HEK293 (cell line): ENCODE measurements around the gene ZNF493.

Experiments used
- CTCF ChIA-PET: fragments of 350-600 bp; formaldehyde crosslinking; extraction: SDS; loops from one replicate; lab custom pipeline; 2021; ENCODE audit warnings: antibody characterized with exemption; lab: Yijun Ruan, JAX
- POLR2A ChIA-PET: fragments of 300-600 bp; formaldehyde crosslinking; extraction: SDS; loops from one replicate; lab custom pipeline; 2020; ENCODE audit warnings: antibody characterized with exemption, inconsistent platforms; lab: Yijun Ruan, JAX
- H3K27ac ChIP-seq: fragments of 200-500 bp; sonication (Bioruptor generic); 2 replicates; pipeline ENCODE4 v1.5.1; 2014; ENCODE audit warnings: low read depth, low read length, control low read depth, inconsistent platforms; ENCODE audit errors: extremely low read depth
- H3K36me3 ChIP-seq, 2 experiments: fragments of 200-500 bp in 1 of 2; sonication (Bioruptor generic) in 1 of 2; 1 replicate in 1 of 2; 2 replicates in 1 of 2; pipeline ENCODE4 v1.5.1; 2014 to 2017; ENCODE audit warnings: inconsistent platforms in 2 of 2, low read length in 2 of 2; ENCODE audit not compliant: control insufficient read depth in 2 of 2, insufficient read depth in 1 of 2
- H3K4me1 ChIP-seq: fragments of 200-500 bp; sonication (Bioruptor generic); 2 replicates; pipeline ENCODE4 v1.5.1; 2014; ENCODE audit warnings: mild to moderate bottlenecking, low read length, inconsistent platforms; ENCODE audit not compliant: control insufficient read depth, insufficient read depth
- H3K4me3 ChIP-seq: 2 replicates; pipeline ENCODE4 v1.5.1; 2011; ENCODE audit warnings: low read depth, mild to moderate bottlenecking, control low read depth, low read length, moderate library complexity
- H3K9me3 ChIP-seq: fragments of 200-500 bp; sonication (Bioruptor generic); 2 replicates; pipeline ENCODE4 v1.5.1; 2014; ENCODE audit warnings: low read depth, low read length, inconsistent platforms; ENCODE audit not compliant: control insufficient read depth, insufficient read depth
- FEZF1 ChIP-seq: fragments of 450-650 bp; formaldehyde crosslinking; IDR thresholded peaks from 2 replicates; pipeline ENCODE4 v1.5.1; 2016; ENCODE audit warnings: missing biosample characterization, missing genetic modification characterization
- GLIS1 ChIP-seq: fragments of 450-650 bp; formaldehyde crosslinking; IDR thresholded peaks from 2 replicates; pipeline ENCODE4 v1.5.1; 2016; ENCODE audit warnings: missing biosample characterization, missing genetic modification characterization
- KLF1 ChIP-seq: fragments of 450-650 bp; formaldehyde crosslinking; IDR thresholded peaks from 2 replicates; pipeline ENCODE4 v1.5.1; 2016; ENCODE audit warnings: missing biosample characterization, missing genetic modification characterization
- PRDM4 ChIP-seq: fragments of 450-650 bp; formaldehyde crosslinking; IDR thresholded peaks from 2 replicates; pipeline ENCODE4 v1.5.1; 2017; ENCODE audit warnings: missing biosample characterization, missing genetic modification characterization
- REST ChIP-seq: fragments of 450-650 bp; formaldehyde crosslinking; IDR thresholded peaks from 2 replicates; pipeline ENCODE4 v1.5.1; 2016; ENCODE audit warnings: missing biosample characterization, missing genetic modification characterization
- ZBTB1 ChIP-seq: fragments of 450-650 bp; formaldehyde crosslinking; IDR thresholded peaks from 2 replicates; pipeline ENCODE4 v1.5.1; 2016; ENCODE audit warnings: missing biosample characterization, missing genetic modification characterization
- ZBTB17 ChIP-seq: fragments of 450-650 bp; formaldehyde crosslinking; IDR thresholded peaks from 2 replicates; pipeline ENCODE4 v1.5.1; 2016; ENCODE audit warnings: missing biosample characterization, missing genetic modification characterization
- ZFP37 ChIP-seq: fragments of 450-650 bp; formaldehyde crosslinking; IDR thresholded peaks from 2 replicates; pipeline ENCODE4 v1.5.1; 2016; ENCODE audit warnings: missing biosample characterization, missing genetic modification characterization
- ZNF112 ChIP-seq: fragments of 450-650 bp; formaldehyde crosslinking; IDR thresholded peaks from 2 replicates; pipeline ENCODE4 v1.5.0; 2017; ENCODE audit warnings: missing biosample characterization, missing genetic modification characterization
- ZNF140 ChIP-seq: fragments of 450-650 bp; formaldehyde crosslinking; IDR thresholded peaks from 2 replicates; pipeline ENCODE4 v1.5.1; 2016; ENCODE audit warnings: missing biosample characterization, missing genetic modification characterization
- ZNF155 ChIP-seq: fragments of 450-650 bp; formaldehyde crosslinking; IDR thresholded peaks from 2 replicates; pipeline ENCODE4 v1.5.1; 2016; ENCODE audit warnings: missing biosample characterization, missing genetic modification characterization
- ZNF16 ChIP-seq: fragments of 450-650 bp; formaldehyde crosslinking; IDR thresholded peaks from 2 replicates; pipeline ENCODE4 v1.5.1; 2016; ENCODE audit warnings: low read depth, missing biosample characterization, missing genetic modification characterization
- ZNF23 ChIP-seq: fragments of 450-650 bp; formaldehyde crosslinking; IDR thresholded peaks from 2 replicates; pipeline ENCODE4 v1.5.1; 2016; ENCODE audit warnings: missing biosample characterization, missing genetic modification characterization, borderline replicate concordance
- ZNF280D ChIP-seq: fragments of 450-650 bp; formaldehyde crosslinking; IDR thresholded peaks from 2 replicates; pipeline ENCODE4 v1.5.1; 2016; ENCODE audit warnings: missing biosample characterization, missing genetic modification characterization
- ZNF621 ChIP-seq: fragments of 450-650 bp; formaldehyde crosslinking; IDR thresholded peaks from 2 replicates; pipeline ENCODE4 v1.5.1; 2017; ENCODE audit warnings: missing biosample characterization, missing genetic modification characterization
- ZNF626 ChIP-seq: fragments of 450-650 bp; sonication (Bioruptor Pico); formaldehyde crosslinking; IDR thresholded peaks from 2 replicates; pipeline ENCODE4 v1.5.1; 2018; ENCODE audit warnings: missing biosample characterization, missing genetic modification characterization, inconsistent platforms
- ZNF692 ChIP-seq: fragments of 450-650 bp; formaldehyde crosslinking; IDR thresholded peaks from 2 replicates; pipeline ENCODE4 v1.5.1; 2016; ENCODE audit warnings: missing biosample characterization, missing genetic modification characterization

ZNF493 gene

GRCh38 chr19:21434516-21434915, 37.6 kb downstream of the ZNF493 start:
- CTCF ChIA-PET = interaction anchor here (1.7 kb wide), 1 partner anchor 231 kb away, joined by 4 read pairs; no protein-coding TSS in a partner anchor
- H3K27ac ChIP-seq = no peak overlapping the region
- TF ChIP-seq FEZF1 (tag by site-specific recombination) = no peak
- TF ChIP-seq ZNF621 (tag by site-specific recombination) = no peak
- no peak for TF ChIP-seq ZBTB17 (tag by site-specific recombination)
- TF ChIP-seq KLF1 = no peak
- no peak for TF ChIP-seq ZNF140 (tag by site-specific recombination)
- TF ChIP-seq ZNF16 (tag by site-specific recombination) = no peak
- no peak for TF ChIP-seq GLIS1 (tag by site-specific recombination)
- no peak for TF ChIP-seq PRDM4 (tag by site-specific recombination)
- TF ChIP-seq ZNF280D (tag by site-specific recombination) = no peak
- no peak for TF ChIP-seq ZFP37
- TF ChIP-seq ZNF155 = no peak
- no peak for TF ChIP-seq ZNF112 (tag by site-specific recombination)
- no peak for TF ChIP-seq ZNF23 (tag by site-specific recombination)
- TF ChIP-seq REST (tag by site-specific recombination) = no peak
- no peak for TF ChIP-seq ZBTB1 (tag by site-specific recombination)
- TF ChIP-seq ZNF692 (tag by site-specific recombination) = no peak
- TF ChIP-seq ZNF626 = no peak
- TF ChIP-seq, all 188 proteins: peak for 0
- no peaks in the 10 kb centered on the region for H3K4me1 ChIP-seq
- no peaks in the 10 kb centered on the region for H3K36me3 ChIP-seq
- no peak overlapping the region for H3K4me3 ChIP-seq
- POLR2A ChIA-PET = interaction anchor here (1.0 kb wide), 1 partner anchor 105 kb away, joined by 5 read pairs; the partner anchor contains the start of gene ZNF708
- no peaks in the 10 kb centered on the region for H3K9me3 ChIP-seq
